Measurements from ENCODE around the gene TMEM97. TPM values are rescaled to one million over a fixed set of nuclear protein-coding genes. Genes with fewer than 3 reads are reported as not detected.
"Not testable (repeated sequence)": the region's sequence is repeated elsewhere in the genome, so short reads cannot be mapped to it uniquely, and the experiment has no call there.

The TMEM97 gene
- total and polyA plus RNA-seq, 5 donors: 3.9 to 6.7 (median 5.8) TPM

DNA sequence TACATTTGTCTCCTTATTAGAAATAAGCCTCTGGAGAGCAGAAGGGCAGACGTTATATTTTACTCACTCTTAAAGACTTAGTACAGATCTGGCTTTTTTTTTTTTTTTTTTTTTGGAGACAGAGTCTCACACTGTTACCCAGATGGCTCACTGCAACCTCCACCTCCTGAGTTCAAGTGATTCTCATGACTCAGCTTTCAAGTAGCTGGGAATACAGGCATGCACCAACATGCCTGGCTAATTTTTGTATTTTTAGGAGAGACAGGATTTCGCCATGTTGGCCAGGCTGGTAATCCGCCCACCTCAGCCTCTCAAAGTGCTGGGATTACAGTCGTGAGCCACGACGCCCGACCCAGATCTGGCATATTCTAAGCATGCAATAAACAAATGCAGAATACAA is 36.4 kb upstream of the TMEM97 start:
- H3K27ac ChIP-seq (ENCODE audit: low read length): no peak overlapping the region
- ATAC-seq: no peak
- no peaks in the 10 kb centered on the region for H3K27me3 ChIP-seq (ENCODE audit: control insufficient read depth, insufficient read depth)
- WGBS: 69% methylated on average over 7 of the region's 7 CpGs
- no peak overlapping the region for H3K4me3 ChIP-seq (ENCODE audit: low read length)
- no peak for DNase-seq
- no peaks in the 10 kb centered on the region for H3K9me3 ChIP-seq (ENCODE audit: control insufficient read depth, low read length)
- intact Hi-C loops (cut with DNase I): no loop called here
- no peaks in the 10 kb centered on the region for H3K4me1 ChIP-seq (ENCODE audit: control insufficient read depth, insufficient read depth, low read length)

GRCh38 chr17:28285965-28286364 is 33.0 kb upstream of the TMEM97 start:
- 80% methylated on average over 2 of the region's 2 CpGs for WGBS
- ATAC-seq (no peak), DNase-seq (no peak)
- Histone ChIP-seq H3K4me1 (ENCODE audit: control insufficient read depth, insufficient read depth, low read length) (no peaks in the 10 kb centered on the region), H3K9me3 (ENCODE audit: control insufficient read depth, low read length) (no peaks in the 10 kb centered on the region), H3K27ac (ENCODE audit: low read length) (no peak overlapping the region), H3K27me3 (ENCODE audit: control insufficient read depth, insufficient read depth) (no peaks in the 10 kb centered on the region), H3K4me3 (ENCODE audit: low read length) (no peak overlapping the region)
- intact Hi-C loops (cut with DNase I): no loop called here

DNA sequence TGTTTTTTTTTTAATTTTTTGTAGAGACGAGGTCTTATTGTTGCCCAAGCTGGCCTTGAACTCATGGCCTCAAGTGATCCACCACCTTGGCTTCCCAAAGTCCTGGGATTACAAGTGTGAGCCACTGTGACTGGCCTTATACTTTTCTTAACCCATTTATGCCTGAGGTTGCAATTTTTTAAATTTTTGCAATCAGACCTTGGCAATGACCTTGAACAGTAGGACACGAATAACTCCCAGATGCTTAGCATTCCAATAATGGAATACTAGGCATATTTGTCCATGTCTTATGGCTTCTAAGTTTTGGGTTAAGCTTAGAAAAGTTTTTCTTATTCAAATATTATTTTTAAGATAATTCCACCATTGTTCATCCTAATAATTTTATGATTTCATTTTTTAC is 28.3 kb upstream of the TMEM97 start:
- Histone ChIP-seq H3K4me3 (ENCODE audit: low read length) (no peak overlapping the region), H3K9me3 (ENCODE audit: control insufficient read depth, low read length) (no peaks in the 10 kb centered on the region), H3K4me1 (ENCODE audit: control insufficient read depth, insufficient read depth, low read length) (no peaks in the 10 kb centered on the region), H3K27ac (ENCODE audit: low read length) (no peak overlapping the region), H3K27me3 (ENCODE audit: control insufficient read depth, insufficient read depth) (no peaks in the 10 kb centered on the region)
- WGBS: 58% methylated on average over 2 of the region's 2 CpGs
- intact Hi-C loops (cut with DNase I): no loop called here
- ATAC-seq (no peak), DNase-seq (no peak)

DNA sequence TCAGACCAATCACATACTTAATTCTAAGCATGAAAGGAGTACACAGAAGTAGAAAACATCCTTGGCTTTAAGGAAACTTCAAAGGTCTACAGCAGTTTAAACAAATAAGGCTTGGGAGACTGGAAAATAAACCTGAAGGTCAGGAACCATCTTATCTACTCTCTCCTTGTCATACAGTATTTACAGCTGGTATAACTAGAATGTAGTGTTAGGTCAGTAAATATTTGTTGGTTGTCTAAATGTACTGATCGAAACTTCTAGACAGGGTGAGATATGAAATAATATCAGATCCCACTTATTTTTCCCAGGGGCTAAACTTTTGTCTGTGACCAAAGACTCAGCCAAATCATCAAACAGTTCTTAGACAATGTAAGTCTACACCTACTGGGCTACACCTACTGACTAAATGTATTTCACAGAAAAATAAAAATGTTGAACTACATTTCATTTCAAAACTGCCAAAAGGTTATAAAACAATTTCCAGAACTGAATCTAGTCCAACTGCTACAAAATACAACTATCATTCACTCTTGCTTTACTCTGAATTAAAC is 27.1 kb upstream of the TMEM97 start:
- ATAC-seq (no peak), DNase-seq (no peak)
- Histone ChIP-seq H3K9me3 (ENCODE audit: control insufficient read depth, low read length) (no peaks in the 10 kb centered on the region), H3K4me1 (ENCODE audit: control insufficient read depth, insufficient read depth, low read length) (no peaks in the 10 kb centered on the region), H3K27ac (ENCODE audit: low read length) (no peak overlapping the region), H3K27me3 (ENCODE audit: control insufficient read depth, insufficient read depth) (no peaks in the 10 kb centered on the region), H3K4me3 (ENCODE audit: low read length) (no peak overlapping the region)
- WGBS: 67% methylated on average over 1 of the region's 1 CpG
- intact Hi-C loops (cut with DNase I): no loop called here

GRCh38 chr17:28292878-28293277 is 26.1 kb upstream of the TMEM97 start:
- intact Hi-C loops (cut with DNase I); H3K9me3 ChIP-seq (ENCODE audit: control insufficient read depth, low read length); H3K27me3 ChIP-seq (ENCODE audit: control insufficient read depth, insufficient read depth); H3K4me3 ChIP-seq (ENCODE audit: low read length); H3K4me1 ChIP-seq (ENCODE audit: control insufficient read depth, insufficient read depth, low read length); DNase-seq; H3K27ac ChIP-seq (ENCODE audit: low read length); ATAC-seq: not testable (repeated sequence)
- WGBS: 85% methylated on average over 12 of the region's 12 CpGs

GRCh38 chr17:28293994-28294393 is 25.0 kb upstream of the TMEM97 start:
- Histone ChIP-seq H3K27me3 (ENCODE audit: control insufficient read depth, insufficient read depth) (no peaks in the 10 kb centered on the region), H3K9me3 (ENCODE audit: control insufficient read depth, low read length) (no peaks in the 10 kb centered on the region), H3K4me1 (ENCODE audit: control insufficient read depth, insufficient read depth, low read length) (no peaks in the 10 kb centered on the region), H3K27ac (ENCODE audit: low read length) (no peak overlapping the region), H3K4me3 (ENCODE audit: low read length) (no peak overlapping the region)
- intact Hi-C loops (cut with DNase I): no loop called here
- no peak for ATAC-seq
- 83% methylated on average over 6 of the region's 6 CpGs for whole genome bisulfite sequencing
- DNase-seq: no peak

DNA sequence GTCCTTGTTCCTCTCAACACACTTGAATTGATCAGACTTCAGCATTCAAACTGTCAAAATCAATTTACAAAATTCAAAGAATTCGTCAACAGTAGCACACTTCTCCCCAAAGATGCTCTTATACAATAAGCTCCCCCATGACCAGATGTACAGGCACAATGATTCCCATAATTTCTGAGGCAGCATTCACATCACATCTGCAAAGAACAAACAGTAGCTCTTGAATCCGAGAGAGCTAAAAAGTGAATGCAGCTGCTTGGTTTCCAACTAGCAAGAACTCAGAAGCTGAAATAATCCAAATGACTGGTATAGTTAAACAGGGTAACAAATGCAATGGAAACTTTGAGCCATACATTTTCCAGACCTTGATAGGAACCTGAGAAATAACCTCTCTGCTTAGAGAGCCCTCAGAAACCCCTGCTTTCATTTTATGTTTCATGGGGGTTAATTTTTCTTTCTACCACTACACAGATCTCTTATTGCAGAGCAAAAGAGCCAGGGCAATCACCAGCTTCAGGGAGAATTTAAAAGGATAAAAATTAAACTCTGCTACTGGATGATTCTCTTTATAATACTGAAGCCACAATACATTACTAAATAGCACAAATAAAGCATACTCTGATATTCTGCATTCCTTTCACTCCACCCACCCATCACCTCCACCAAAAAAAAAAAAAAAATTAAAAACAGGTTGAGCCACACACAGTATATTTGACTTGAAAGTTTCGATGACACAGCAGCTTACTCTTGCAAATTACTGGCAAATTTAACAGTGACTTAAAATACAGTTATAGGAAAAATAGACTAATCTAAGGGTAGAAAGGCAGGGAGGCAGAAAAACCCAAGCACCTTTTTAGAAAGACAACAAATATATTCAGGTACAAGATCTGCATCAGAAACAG is 23.1 kb upstream of the TMEM97 start:
- Histone ChIP-seq H3K9me3 (ENCODE audit: control insufficient read depth, low read length) (no peaks in the 10 kb centered on the region), H3K4me3 (ENCODE audit: low read length) (no peak overlapping the region), H3K27ac (ENCODE audit: low read length) (no peak overlapping the region), H3K27me3 (ENCODE audit: control insufficient read depth, insufficient read depth) (no peaks in the 10 kb centered on the region), H3K4me1 (ENCODE audit: control insufficient read depth, insufficient read depth, low read length) (no peaks in the 10 kb centered on the region)
- intact Hi-C loops (cut with DNase I): no loop called here
- DNase-seq (no peak), ATAC-seq (no peak)
- 71% methylated on average over 3 of the region's 3 CpGs for WGBS

- Histone ChIP-seq H3K27me3 (ENCODE audit: control insufficient read depth, insufficient read depth) (no peaks in the 10 kb centered on the region), H3K27ac (ENCODE audit: low read length) (no peak overlapping the region), H3K4me3 (ENCODE audit: low read length) (no peak overlapping the region), H3K4me1 (ENCODE audit: control insufficient read depth, insufficient read depth, low read length) (no peaks in the 10 kb centered on the region), H3K9me3 (ENCODE audit: control insufficient read depth, low read length) (no peaks in the 10 kb centered on the region)
- 76% methylated on average over 3 of the region's 3 CpGs for WGBS
- intact Hi-C loops (cut with DNase I): no loop called here
- no peak for DNase-seq
- no peak for ATAC-seq
Measured at GRCh38 chr17:28298449-28298848, 20.6 kb upstream of the TMEM97 start.

DNA sequence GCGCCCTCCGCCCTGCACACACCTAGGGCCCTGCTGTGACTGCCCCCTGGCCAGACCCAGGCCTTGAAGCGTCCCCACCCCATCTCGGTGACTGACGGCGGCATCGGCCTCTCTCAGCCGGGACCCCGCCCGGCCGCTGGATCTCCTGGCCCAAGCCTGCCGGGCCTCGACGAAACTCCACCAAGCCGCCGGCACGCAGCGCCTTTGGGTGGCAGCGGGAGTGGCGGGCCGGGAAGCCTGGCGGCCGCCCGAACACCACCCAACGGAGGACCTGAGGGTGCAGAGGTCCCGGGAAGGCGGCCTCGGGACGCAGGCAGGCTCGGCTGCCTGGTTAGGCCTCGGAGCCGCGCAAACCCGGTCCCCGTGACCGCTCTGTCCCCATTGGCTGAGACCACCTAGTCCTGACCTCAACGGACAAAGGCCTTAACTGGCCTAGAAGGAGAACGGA is 12.0 kb upstream of the TMEM97 start:
- WGBS: 22% methylated on average over 38 of the region's 38 CpGs
- H3K9me3 ChIP-seq (ENCODE audit: control insufficient read depth, low read length): no peaks in the 10 kb centered on the region
- H3K4me3 ChIP-seq (ENCODE audit: low read length): no peak overlapping the region
- peak in 1 of 3 donors; percentile 36 for DNase-seq
- intact Hi-C loops (cut with DNase I): no loop called here
- no peaks in the 10 kb centered on the region for H3K27me3 ChIP-seq (ENCODE audit: control insufficient read depth, insufficient read depth)
- no peak for ATAC-seq
- no peaks in the 10 kb centered on the region for H3K4me1 ChIP-seq (ENCODE audit: control insufficient read depth, insufficient read depth, low read length)
- no peak overlapping the region for H3K27ac ChIP-seq (ENCODE audit: low read length)

GRCh38 chr17:28313841-28314240 is 5.2 kb upstream of the TMEM97 start:
- DNase-seq (no peak), ATAC-seq (no peak)
- H3K4me1 ChIP-seq (ENCODE audit: control insufficient read depth, insufficient read depth, low read length): peaks cover 2% of the 10 kb centered on the region
- H3K4me3 ChIP-seq (ENCODE audit: low read length): no peak overlapping the region
- intact Hi-C loops (cut with DNase I): no loop called here
- whole genome bisulfite sequencing: 89% methylated on average over 2 of the region's 2 CpGs
- no peaks in the 10 kb centered on the region for H3K27me3 ChIP-seq (ENCODE audit: control insufficient read depth, insufficient read depth)
- no peak overlapping the region for H3K27ac ChIP-seq (ENCODE audit: low read length)
- H3K9me3 ChIP-seq (ENCODE audit: control insufficient read depth, low read length): no peaks in the 10 kb centered on the region

DNA sequence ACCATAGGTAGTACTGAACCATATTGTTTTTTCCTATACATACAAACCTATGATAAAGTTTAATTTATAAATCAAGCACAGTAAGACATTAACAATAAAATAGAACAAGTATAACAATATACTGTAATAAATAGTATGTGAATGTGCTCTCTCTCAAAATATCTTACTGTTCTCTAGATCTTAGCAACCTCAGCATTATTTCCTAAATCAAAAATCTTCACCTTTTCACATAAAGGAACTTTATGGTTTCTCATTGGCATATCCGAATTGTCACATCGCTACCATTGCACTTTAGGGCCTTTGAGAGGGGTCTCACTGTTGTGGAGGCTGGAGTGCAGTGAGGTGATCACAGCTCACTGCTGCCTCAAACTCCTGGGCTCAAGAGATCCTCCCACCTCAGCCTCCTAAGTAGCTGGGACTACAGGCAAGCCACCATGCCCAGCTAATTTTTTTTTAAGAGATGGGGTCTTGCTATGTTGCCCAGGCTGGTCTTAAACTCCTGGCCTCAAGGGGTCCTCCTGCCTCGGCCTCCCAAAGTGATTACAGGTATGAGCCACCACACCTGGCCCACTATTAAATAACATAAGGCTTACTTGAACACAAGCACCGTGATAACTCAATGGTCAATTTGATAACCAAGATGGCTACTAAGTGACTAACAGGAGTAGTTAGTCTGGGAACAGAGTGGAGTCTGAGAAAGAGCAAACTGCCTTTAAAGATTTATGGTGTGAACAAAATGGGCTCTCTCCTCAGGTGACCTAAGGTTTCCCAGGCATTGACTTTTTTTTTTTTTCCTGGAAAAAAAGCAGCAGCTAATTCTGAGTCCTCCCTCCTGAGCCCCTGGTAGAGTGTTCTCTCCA is 2.9 kb upstream of the TMEM97 start:
- peaks cover 2% of the 10 kb centered on the region for H3K4me1 ChIP-seq (ENCODE audit: control insufficient read depth, insufficient read depth, low read length)
- no peak overlapping the region for H3K4me3 ChIP-seq (ENCODE audit: low read length)
- no peaks in the 10 kb centered on the region for H3K27me3 ChIP-seq (ENCODE audit: control insufficient read depth, insufficient read depth)
- intact Hi-C loops (cut with DNase I): no loop called here
- H3K27ac ChIP-seq (ENCODE audit: low read length): no peak overlapping the region
- DNase-seq (no peak), ATAC-seq (no peak)
- no peaks in the 10 kb centered on the region for H3K9me3 ChIP-seq (ENCODE audit: control insufficient read depth, low read length)
- 90% methylated on average over 4 of the region's 4 CpGs for WGBS

Measured in right cardiac atrium (tissue), 5 donors.